Upper lobe of left lung (tissue), 4 donors: ENCODE results near the gene MRPS2.

Experiments
- EP300 ChIP-seq, 4 donors: sonication (generic); formaldehyde crosslinking; IDR thresholded peaks; one replicate each; pipeline ENCODE4 v1.5.1; 2017; ENCODE audit warnings: antibody characterized with exemption in 4 of 4, control low read depth in 2 of 4
- TF ChIP-seq, protein P1 (sequence below), 6 experiments: fragments of 450-650 bp in 4 of 6; fragments of 200-600 bp in 2 of 6; sonication (generic) in 2 of 6; IDR thresholded peaks; one replicate each; pipeline ENCODE4 v1.5.1; 2016 to 2019; ENCODE audit warnings: antibody characterized with exemption in 6 of 6

DNA sequence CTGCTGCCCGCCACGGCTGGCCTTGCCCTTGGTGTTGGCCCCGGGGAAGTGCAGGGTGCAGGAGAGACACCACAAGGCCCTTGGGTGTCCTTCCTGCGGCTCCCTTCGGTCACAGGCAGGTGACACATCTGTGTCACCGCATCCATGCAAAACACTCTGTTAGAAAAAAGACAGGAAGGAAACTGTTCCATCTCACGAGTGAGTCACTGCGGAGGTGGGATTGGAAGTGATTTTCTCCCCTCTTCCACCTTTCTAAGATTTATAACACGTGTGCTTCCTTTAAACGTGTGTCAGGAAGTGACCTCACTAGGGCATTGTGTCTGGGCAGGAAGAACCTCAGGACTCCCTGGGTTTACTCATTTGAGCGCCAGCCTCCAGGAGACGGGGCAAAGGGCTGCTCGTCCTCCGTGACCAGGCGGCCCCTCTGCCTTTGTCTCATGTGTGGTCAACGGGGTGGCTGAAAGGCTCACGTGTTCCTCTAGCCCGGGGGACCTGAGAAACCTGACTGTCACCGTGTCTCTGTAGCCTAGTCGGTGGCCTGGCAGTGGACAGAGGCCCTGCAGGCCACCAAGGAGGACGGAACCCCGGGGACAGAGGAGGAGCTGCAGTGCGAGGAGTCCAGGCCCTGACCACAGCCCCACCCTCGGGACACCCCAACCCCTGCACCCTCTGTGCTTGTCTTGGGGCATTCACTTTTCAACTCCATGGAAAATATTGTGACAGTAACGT lies 15.8 kb downstream of the MRPS2 start:
- TF ChIP-seq, protein P1, sequence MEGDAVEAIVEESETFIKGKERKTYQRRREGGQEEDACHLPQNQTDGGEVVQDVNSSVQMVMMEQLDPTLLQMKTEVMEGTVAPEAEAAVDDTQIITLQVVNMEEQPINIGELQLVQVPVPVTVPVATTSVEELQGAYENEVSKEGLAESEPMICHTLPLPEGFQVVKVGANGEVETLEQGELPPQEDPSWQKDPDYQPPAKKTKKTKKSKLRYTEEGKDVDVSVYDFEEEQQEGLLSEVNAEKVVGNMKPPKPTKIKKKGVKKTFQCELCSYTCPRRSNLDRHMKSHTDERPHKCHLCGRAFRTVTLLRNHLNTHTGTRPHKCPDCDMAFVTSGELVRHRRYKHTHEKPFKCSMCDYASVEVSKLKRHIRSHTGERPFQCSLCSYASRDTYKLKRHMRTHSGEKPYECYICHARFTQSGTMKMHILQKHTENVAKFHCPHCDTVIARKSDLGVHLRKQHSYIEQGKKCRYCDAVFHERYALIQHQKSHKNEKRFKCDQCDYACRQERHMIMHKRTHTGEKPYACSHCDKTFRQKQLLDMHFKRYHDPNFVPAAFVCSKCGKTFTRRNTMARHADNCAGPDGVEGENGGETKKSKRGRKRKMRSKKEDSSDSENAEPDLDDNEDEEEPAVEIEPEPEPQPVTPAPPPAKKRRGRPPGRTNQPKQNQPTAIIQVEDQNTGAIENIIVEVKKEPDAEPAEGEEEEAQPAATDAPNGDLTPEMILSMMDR (IDR thresholded peaks at IDR 0.05): no peak
- no peak for TF ChIP-seq EP300 (IDR thresholded peaks at IDR 0.05)
